GM19035 (cell line): ENCODE results near the gene TMEM81.

Experiments used
- ATAC-seq: cut with Tn5 transposase; IDR thresholded peaks from one replicate; pipeline ENCODE4 v1.9.1; 2021; ENCODE audit not compliant: unreplicated experiment

Gene TMEM81

DNA sequence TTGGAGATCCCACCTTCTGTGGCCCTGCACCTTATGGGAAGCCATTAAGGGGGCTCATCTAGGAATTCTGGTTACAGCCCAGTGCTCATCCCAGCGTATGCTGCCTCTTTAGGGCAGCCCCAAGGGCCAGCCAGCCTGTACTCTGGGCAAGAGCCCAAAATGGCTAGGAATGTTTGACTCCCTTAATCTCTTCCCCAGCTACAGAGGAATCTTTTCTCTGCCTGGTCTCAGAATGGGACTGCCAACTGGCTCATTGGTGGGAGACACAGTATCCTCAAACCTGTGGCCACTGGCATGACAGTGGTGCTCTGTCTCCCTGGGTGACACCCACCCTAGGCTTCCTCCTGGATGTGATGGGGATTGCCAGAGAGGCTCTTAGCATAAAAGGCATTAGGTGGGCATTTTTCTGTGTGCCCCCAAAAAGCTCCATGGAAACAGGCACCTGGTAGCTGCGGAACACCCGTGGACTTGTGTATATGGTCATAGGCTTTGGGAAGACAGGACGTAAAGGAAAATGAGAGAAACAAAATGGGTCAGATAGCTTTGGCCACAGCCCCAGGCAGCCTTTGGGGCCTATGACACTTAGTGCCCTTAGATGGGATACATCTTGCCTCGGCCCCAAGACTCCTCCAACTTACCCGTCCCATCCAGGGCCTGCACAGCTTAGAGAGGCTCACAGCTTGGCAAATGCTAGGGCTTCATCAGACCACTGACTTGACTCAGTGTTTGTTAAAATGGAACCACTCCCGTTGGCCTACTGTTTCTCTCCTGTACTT is 6.9 kb downstream of the TMEM81 start:
- no peak for ATAC-seq

DNA sequence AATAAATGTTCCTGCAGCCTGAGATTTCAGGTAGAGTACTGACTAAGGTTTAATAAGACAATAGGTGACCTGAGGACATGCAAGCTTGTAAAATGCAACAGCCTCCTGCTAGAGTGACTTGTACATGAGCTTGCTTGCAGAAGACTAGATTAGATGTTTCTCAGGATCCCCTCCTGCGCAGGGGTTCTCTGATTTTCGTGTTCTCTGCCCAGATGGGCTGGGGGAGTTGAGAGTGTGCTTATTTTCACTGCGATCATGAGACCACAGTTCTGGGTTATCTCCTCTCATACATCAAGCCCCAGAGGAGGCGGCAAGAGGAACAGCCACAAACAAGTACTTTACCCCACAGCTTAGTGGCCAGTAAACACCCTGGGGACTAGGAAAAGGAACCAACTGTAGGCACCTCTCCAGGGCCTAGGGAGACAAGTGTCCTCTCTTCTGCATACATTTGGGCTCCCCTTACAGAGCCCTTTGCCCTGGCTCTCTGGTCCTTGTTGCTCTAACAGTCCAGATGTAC is 8.0 kb downstream of the TMEM81 start:
- ATAC-seq = no peak

DNA sequence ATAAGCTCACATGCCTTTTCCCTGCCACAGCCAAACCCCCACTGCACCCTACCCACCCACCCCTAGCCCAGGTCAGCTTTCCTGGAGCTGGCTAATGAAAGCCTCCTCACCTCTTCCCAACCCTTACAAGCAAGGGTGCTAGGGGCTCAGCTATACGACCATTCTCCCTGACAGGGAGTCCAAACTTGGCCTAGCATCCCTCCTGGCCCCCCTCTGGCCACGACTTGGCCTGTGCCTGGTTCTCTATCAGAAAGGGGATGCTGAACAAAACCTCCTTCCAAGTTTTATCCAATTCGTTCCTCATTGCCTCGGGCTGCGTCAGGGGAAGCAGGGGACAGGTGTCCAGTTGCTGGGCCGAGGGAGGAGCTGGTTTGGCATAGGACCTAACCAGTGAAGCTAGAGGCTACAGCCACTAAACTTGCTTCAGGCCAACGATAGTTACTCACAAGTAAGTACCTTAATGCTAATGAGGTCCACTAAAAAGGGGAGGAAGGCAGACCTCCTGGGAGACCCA is 8.6 kb downstream of the TMEM81 start:
- ATAC-seq = no peak

DNA sequence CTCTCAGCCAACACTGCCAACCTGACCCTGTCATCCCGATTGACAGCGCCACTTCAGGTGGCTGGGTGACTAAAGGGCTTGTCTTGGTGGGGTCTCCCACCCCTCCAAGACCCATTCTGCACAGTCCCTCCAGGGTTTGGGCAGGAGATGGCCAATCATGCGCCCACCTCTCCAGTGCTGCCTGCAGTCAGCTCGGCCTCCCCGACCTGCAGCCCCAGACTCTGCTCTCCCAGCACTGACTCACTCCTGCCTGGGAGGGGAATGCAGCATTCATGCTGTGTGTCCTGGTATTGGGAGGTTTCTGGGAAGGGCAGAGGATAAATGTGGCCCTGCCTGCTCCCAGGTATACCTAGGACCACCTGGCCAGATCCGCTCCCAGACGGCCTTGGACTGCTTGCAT is 9.7 kb downstream of the TMEM81 start:
- no peak for ATAC-seq

DNA sequence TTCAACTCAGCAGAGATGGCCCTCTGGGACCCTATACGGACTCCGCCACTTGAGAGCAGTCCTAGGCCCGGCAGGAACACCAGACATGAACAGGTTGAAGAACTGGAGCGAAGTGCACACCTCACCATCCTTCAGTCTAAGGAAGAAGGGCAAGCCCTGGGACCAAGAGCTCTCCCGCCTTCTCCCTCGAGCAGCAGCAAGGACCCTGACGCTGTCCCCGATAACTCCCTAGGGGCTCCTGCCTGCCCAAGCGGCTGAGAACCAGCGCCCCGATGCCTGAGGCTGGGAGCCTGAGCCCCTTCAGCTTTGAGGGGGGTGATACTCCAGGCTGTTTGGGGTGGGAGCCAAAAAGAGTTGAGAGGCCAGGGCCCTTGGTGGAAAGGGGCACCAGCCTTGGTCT is 10.2 kb downstream of the TMEM81 start:
- ATAC-seq = no peak

DNA sequence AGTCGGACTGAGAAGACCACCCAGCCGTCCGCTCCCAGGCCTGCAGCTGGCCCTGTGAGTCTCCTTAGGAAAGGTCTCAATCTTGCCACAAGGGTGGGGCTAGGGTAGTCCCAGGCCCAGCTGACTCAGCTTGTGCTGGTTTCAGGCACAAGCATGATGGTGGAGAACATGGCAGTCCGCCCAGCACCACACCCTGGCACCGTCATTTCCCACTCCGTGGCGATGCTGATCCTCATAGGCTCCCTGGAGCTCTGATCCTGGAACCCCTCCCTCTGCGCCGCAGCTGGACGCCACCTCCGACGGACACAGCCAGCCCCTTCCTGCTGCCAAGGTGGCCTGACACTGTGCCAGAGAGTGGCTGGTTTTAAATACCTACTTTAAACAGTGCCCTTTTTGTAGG is 10.7 kb downstream of the TMEM81 start:
- ATAC-seq = no peak

DNA sequence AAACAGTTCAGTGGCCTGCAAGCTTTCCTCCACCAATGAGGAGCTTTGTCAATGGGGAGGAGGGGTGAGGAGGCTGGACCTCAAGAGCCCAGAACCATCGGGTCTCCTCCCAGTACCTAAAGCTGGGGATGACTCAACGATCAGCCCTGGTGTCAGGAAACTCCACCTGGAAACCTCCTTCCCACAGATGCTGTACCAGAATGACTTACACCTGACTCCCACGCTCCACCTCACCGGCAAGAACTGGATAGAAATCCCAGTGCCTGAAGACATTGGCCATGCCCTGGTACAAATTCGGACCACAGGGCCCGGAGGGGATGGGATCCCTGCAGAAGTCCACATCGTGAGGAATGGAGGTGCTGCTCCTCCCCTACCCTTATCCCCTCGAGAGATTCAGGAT is 11.4 kb downstream of the TMEM81 start:
- ATAC-seq = no peak

DNA sequence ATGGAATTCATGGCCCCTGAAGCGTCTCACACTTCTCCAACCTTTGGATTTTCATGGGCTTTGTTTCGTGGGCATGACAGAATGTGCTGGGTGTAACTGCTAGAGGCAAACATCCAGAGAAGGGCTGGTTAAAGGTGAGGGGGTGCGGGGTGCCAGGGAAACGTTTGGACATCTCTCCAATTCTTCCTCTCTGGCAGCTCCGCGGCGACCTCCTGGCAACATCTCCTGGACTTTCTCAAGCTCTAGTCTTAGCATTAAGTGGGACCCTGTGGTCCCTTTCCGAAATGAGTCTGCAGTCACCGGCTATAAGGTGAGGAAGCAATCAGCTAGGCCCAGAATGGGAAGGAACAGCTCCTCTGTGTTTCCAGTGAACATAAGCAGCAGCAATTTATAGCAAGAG is 12.0 kb downstream of the TMEM81 start:
- ATAC-seq = no peak

DNA sequence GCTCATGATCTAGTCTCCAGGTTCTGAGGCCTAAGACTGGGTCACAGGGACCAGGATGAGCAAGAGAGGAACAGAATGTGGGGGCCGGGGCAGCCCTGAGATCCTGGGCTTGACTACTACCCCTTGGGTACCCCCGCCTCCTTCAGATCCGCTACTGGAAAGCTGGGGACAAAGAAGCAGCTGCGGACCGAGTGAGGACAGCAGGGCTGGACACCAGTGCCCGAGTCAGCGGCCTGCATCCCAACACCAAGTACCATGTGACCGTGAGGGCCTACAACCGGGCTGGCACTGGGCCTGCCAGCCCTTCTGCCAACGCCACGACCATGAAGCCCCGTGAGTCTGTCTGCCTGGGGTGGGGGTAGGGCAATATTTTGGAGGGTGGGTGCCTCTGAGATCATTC is 12.5 kb downstream of the TMEM81 start:
- no peak for ATAC-seq

DNA sequence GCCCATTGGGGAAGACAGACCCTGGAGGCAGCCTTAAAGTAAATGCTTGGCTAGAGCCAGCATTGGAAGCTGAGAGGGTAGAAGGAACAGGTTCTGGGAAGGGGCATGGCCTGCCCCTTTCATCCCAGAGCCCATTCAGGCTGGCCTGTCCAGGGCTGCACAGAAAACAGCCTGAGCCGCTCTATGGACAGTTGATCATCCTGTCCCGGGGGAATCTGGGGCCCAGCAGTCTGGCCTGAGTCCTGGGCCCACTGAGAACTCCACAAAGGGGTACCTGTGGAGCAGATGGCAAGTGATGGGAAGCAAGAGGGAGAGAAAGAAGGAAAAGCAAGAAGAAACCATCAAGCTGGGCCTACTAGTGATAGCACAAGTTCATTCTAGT is 13.2 kb downstream of the TMEM81 start:
- ATAC-seq = no peak

DNA sequence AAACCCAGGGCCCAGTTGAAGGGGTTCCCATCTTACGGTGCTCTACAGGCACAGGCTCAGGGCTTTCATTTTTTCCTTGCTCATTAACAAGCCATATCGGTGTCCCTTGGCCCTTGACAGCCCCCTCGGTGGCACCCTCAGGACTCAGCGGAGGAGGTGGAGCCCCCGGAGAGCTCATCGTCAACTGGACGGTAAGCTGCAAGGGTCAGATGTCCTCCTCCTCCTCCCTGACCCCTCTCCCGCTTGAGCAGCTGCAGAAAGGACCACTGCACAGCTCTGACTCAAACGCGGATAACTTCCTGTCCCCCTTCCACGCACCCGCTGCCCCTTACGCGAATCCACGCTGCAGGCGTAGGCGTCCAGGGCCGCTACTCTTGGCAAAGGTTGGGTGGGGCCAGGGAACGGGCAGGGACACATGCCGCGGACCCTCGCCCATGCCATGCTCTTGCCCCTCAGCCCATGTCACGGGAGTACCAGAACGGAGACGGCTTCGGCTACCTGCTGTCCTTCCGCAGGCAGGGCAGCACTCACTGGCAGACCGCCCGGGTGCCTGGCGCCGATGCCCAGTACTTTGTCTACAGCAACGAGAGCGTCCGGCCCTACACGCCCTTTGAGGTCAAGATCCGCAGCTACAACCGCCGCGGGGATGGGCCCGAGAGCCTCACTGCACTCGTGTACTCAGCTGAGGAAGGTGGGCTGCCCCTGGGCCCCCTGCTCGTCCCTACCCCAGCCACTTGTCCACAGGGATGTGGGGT is 14.7 kb downstream of the TMEM81 start:
- no peak for ATAC-seq

DNA sequence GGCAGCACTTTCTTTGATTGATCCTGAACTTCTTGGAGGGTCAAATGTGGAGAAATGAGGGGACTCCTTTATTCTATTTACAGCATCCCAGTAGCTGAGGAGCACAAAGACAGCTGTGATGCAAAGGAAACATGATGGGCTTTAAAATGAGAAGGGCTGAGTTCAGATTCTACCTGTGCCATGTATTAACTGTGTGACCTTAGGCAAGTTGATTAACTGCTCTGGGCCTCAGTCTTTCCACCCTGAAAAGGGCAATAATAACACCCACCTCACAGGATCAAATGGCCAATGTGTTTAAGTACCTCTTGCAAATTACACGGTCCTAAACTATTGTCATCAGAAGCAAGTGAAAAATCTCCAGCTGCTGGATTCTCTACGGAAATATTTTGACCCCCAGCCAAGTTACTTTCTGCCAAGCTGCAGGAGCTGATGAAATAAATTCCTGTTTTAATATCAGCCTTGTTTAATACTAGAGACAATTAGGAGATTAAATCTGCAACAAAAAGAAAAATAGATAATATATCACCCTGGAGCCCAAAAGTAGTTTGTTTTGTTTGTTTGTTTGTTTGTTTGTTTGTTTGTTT is 15.7 kb downstream of the TMEM81 start:
- ATAC-seq = no peak

DNA sequence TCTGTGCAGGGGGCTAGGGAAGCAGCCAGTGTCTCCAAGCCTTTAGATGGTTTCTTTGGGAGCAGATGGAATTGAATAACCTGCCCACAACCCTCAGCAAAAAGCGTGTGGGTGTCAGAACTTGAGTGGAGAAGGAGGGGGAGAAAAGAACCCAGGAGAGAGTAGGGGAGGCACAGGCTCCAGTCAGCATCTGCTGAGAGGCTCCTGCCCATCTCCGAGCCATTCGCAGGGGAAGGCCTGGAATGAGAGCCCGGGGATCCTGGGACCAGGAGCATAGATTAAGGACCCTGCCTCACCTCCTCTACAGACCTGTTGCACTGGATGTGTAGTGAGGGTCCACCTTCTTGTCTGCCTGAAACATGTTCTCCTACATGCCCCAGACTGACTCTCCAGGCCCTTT is 16.3 kb downstream of the TMEM81 start:
- ATAC-seq = no peak

DNA sequence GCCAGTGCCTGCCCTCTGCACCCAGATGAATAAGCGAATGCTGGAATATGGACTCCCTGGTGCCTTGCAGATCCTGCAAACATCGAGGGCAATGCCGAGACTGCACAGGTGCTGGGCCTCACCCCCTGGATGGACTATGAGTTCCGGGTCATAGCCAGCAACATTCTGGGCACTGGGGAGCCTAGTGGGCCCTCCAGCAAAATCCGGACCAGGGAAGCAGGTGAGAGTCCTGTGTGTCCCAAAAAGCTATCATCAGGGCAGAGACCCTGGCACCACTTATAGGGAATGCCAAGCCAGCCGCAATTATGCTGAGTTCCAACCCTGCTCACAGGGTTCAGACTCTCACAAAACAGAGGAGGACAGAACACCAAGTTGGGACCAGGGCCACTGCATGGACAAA is 17.2 kb downstream of the TMEM81 start:
- no peak for ATAC-seq

DNA sequence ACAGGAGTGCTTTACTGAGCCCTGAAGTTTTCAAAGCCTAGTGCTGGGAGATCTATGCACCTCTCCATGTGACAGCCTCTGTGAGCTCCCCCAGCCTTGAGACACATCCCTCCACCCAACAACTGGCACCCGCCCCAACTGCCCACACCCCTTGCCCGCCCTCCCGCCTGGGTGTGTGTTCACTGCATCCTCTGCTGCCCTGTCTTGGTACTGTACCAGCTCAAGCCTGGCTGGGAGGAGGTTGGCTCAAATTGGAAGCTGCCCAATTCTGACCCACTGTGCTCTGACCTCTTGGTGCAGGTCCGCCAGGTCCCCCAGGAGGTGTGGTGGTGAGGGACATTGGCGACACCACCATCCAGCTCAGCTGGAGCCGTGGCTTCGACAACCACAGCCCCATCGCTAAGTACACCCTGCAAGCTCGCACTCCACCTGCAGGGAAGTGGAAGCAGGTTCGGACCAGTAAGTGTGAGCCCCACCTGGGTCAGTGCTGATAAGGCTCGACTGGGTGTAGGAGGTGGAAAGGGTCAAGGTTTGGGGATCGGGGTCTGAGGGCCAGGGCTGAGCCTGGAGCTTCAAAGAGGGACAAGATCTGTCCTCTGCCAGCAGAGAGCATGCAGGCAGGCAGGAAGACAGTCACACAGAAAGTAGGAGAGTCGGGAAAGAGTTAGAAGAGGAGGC is 18.0 kb downstream of the TMEM81 start:
- ATAC-seq = no peak

DNA sequence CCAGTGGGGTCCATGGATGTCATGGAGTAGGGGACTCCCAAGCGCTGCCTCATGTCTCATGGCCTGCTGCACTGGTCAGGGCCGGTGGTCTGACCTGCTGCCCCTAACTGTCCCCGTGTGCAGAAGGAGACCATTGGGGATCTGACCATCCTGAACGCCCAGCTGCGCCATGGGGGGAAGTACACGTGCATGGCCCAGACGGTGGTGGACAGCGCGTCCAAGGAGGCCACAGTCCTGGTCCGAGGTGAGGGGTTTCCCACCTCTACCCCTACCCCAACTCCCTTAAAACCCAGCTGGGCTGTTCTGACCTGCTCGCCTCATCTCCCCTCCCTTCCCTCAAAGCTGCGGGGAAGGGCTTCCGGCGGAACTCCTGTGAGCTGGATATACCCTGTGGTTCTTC is 18.6 kb downstream of the TMEM81 start:
- ATAC-seq = no peak

DNA sequence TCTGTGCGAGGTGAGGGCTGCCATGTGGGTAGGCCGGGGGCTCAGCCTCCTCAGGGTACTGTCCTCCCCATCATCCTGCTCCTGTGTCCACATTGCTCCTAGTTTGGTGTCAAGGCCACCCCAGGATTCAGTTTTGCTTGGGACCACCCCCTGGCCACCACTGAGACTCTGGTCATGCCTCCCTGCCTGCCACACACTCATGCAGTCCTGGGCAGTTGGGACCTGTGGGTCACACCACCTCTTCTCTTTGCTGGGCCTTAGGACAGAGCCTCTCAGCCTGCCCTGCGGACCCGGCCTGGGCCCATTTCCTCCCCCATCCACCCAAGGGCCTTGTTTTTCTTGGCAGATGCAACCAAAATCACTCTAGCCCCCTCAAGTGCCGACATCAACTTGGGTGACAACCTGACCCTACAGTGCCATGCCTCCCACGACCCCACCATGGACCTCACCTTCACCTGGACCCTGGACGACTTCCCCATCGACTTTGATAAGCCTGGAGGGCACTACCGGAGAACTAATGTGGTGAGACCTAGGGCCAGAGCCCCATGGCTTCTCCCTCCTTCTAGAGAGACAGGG is 19.4 kb downstream of the TMEM81 start:
- ATAC-seq = no peak

DNA sequence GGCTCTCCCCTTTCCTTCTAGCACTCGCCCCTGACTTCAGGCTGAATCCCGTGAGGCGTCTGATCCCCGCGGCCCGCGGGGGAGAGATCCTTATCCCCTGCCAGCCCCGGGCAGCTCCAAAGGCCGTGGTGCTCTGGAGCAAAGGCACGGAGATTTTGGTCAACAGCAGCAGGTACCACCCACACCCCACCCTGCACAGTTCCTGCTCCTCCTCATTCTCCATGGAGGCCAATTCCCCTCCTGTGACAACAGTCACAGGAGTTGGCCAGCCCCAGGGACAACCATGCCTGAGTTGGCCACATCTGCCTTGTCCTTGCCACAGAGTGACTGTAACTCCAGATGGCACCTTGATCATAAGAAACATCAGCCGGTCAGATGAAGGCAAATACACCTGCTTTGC is 20.0 kb downstream of the TMEM81 start:
- no peak for ATAC-seq

DNA sequence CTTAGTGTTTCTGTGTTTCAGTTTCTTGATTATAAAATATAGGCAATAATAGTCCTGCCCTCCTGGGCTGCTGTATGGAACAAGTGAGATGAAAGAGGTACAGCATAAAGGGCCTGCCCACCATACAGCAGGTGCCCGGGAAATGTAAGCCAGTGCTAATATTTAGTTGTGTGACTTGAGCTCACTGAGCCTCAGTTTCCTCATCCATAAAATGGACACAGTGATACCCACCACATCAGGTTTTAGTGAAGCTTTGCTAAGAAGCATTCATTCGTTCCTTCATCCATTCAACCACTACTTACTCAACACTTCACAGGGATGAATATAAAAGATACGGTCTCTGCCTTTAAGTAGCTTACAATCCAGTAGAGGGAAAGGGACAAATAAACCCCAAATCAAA is 21.4 kb downstream of the TMEM81 start:
- no peak for ATAC-seq

DNA sequence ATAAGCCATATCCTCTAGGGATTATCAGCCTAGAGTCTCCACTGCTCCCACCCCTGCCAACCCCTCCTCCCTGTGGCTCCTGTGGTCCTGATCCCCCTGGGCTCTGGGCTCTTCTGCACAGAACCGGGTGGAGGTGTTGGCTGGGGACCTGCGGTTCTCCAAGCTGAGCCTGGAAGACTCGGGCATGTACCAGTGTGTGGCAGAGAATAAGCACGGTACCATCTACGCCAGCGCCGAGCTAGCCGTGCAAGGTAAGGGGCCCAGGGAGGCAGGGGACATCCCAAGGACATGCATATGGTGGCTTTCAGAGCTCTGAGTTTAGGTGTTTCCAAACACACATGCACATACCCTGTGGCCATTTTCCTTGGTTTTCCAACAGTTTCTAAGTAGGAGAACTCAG is 21.9 kb downstream of the TMEM81 start:
- ATAC-seq = no peak

DNA sequence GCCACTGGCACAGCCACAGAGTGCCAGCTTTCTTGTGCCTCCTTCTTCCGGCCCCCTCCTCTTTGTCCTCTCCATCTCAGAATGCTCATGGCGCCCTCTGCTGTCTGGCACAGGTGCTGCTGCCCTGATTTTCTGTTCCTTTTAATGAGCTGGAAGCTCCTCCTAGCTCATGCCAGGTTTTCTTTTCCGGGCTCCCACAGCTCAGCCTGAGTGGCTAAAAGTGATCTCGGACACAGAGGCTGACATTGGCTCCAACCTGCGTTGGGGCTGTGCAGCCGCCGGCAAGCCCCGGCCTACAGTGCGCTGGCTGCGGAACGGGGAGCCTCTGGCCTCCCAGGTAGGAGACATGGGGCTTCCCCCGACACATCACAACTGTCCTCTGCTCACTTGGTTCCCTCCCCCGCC is 22.6 kb downstream of the TMEM81 start:
- ATAC-seq = no peak
